Ovary (tissue), 3 donors: Measurements from ENCODE around the gene TTC28.

Experiments
- EP300 ChIP-seq: sonication (generic); formaldehyde crosslinking; IDR thresholded peaks from one replicate; pipeline ENCODE4 v1.6.1; 2017; ENCODE audit warnings: antibody characterized with exemption
- POLR2A ChIP-seq: fragments of 450-650 bp; IDR thresholded peaks from one replicate; pipeline ENCODE4 v1.6.1; 2017; ENCODE audit warnings: antibody characterized with exemption, mild to moderate bottlenecking, moderate library complexity
- TF ChIP-seq, protein P1 (sequence below), 3 donors: fragments of 450-650 bp in 2 of 3; fragments of 200-600 bp in 1 of 3; IDR thresholded peaks; one replicate each; pipeline versions ENCODE4 v1.5.1 to v1.8.0; 2016 to 2022; ENCODE audit warnings: antibody characterized with exemption in 3 of 3, mild to moderate bottlenecking in 1 of 3
- donor health status: DM: no; HTN: no; CAD: no.

DNA sequence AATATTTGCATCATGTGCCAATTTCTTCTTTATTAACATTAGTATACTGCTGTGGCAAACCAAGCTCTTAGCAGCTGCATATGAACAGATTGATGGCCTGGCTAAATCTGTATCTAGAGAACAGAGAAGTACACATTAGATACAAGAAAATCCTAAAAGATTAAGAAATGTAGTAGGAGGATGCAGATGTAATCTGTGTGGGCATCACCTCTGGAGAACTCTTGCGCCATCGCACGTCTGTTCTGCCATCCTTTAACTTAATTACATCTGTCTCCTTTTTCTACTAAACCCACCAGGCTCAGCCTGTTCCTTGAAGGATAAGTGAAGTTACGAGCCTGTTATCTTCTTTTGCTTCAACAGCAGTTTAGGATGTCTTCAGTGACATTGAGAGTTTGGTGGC is 564.2 kb downstream of the TTC28 start:
- TF ChIP-seq, protein P1, sequence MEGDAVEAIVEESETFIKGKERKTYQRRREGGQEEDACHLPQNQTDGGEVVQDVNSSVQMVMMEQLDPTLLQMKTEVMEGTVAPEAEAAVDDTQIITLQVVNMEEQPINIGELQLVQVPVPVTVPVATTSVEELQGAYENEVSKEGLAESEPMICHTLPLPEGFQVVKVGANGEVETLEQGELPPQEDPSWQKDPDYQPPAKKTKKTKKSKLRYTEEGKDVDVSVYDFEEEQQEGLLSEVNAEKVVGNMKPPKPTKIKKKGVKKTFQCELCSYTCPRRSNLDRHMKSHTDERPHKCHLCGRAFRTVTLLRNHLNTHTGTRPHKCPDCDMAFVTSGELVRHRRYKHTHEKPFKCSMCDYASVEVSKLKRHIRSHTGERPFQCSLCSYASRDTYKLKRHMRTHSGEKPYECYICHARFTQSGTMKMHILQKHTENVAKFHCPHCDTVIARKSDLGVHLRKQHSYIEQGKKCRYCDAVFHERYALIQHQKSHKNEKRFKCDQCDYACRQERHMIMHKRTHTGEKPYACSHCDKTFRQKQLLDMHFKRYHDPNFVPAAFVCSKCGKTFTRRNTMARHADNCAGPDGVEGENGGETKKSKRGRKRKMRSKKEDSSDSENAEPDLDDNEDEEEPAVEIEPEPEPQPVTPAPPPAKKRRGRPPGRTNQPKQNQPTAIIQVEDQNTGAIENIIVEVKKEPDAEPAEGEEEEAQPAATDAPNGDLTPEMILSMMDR (IDR thresholded peaks at IDR 0.05) = no peak
- no peak for TF ChIP-seq POLR2A
- TF ChIP-seq EP300 = no peak
